Adrenal gland (tissue), 12 donors: ENCODE data around the gene SLC17A7. TPM values are rescaled to one million over a fixed set of nuclear protein-coding genes. Genes with fewer than 3 reads are reported as not detected.

Experiments
- DNase-seq, 7 donors: peaks; one replicate each; pipeline ENCODE4 v3.0.0-alpha.2; 2019 to 2020
- H3K27ac ChIP-seq, 5 donors: fragments of 200-600 bp; sonication (generic) in 4 of 5; 1 replicate in 3 of 5; 2 replicates in 2 of 5; pipeline versions ENCODE4 v1.5.1 to v1.8.0; 2016 to 2020; ENCODE audit warnings: mild to moderate bottlenecking in 1 of 5
- H3K27me3 ChIP-seq: fragments of 200-600 bp; 2 replicates; pipeline ENCODE4 v1.8.0; 2021
- H3K36me3 ChIP-seq, 2 donors: fragments of 200-600 bp; replicated peaks in 1 of 2; 1 replicate in 1 of 2; 2 replicates in 1 of 2; pipeline versions ENCODE4 v1.5.1 to v1.8.0; 2018 to 2022
- H3K4me1 ChIP-seq, 2 donors: fragments of 200-600 bp; replicated peaks in 1 of 2; 1 replicate in 1 of 2; 2 replicates in 1 of 2; pipeline versions ENCODE4 v1.5.1 to v1.8.0; 2018 to 2021
- H3K4me3 ChIP-seq, 4 donors: fragments of 200-600 bp; sonication (generic) in 3 of 4; one replicate each; pipeline ENCODE4 v1.5.1; 2016 to 2018
- H3K9me3 ChIP-seq, 3 donors: fragments of 200-600 bp; sonication (generic) in 1 of 3; replicated peaks in 1 of 3; 1 replicate in 2 of 3; 2 replicates in 1 of 3; pipeline versions ENCODE4 v1.5.1 to v1.8.0; 2016 to 2021
- CTCF ChIP-seq, 6 experiments: fragments of 450-650 bp in 4 of 6; fragments of 200-600 bp in 2 of 6; sonication (generic) in 1 of 6; IDR thresholded peaks; 1 replicate in 5 of 6; 2 replicates in 1 of 6; pipeline versions ENCODE4 v1.5.1 to v1.8.0; 2016 to 2021; ENCODE audit warnings: antibody characterized with exemption in 6 of 6, mild to moderate bottlenecking in 2 of 6, moderate library complexity in 1 of 6
- POLR2A ChIP-seq, 2 donors: fragments of 450-650 bp; IDR thresholded peaks; one replicate each; pipeline ENCODE4 v1.6.1; 2017; ENCODE audit warnings: antibody characterized with exemption in 2 of 2, mild to moderate bottlenecking in 2 of 2, moderate library complexity in 1 of 2
- WGBS, 4 donors: extraction: QIAGEN DNeasy Blood & Tissue Kit in 2 of 4; methylation state at CpG; one replicate each; pipeline versions ENCODE4 v1.1.5 to v1.1.7; 2013 to 2017; 5-methylcytosine and 5-hydroxymethylcytosine counted together
- intact Hi-C, 2 donors: fragments of 100-400 bp; cut with DNase I; formaldehyde crosslinking; loops; one replicate each; pipeline versions ENCODE4 v1.14.1 to v1.15.0; 2022 to 2023
- polyA plus RNA-seq, 3 donors: library from polyadenylated mRNA; stranded (reverse); fragments of 200-250 nt in 2 of 3; fragments of 350-450 nt in 1 of 3; fragmentation: Illumina TruSeq in 1 of 3; extraction: RNeasy Lipid Tissue Mini Kit (QIAGEN cat#74804) in 1 of 3; gene quantifications; one replicate each; pipeline ENCODE4 v1.2.3, GENCODE V29; 2013 to 2014
- total RNA-seq, 9 donors: library from RNA; depleted of rRNA in 4 of 9; stranded (reverse); fragments of >200 nt in 4 of 9; fragments of 120-200 nt in 1 of 9; fragmentation: NEBNext Ultra II Directional in 1 of 9; extraction: Animal tissue kit (Norgen Biotek cat#: 25700) in 1 of 9; gene quantifications; one replicate each; pipeline versions ENCODE4 v1.1.0 to v1.2.4, GENCODE V29; 2013 to 2023
- donor health status: healthy with polysubstance abuse.
- donor health status: Bipolar disorder and iron deficiency.
- donor health status: DM: yes; HTN: yes; CAD: no.
- donor health status: DM: no; HTN: no; CAD: no.
- donor health status: DM: no; HTN: no; CAD: no.
- donor health status: DM: yes; HTN: yes; CAD: no.

Gene SLC17A7
- total and polyA plus RNA-seq, 12 donors: 0.06 to 9.6 (median 1.2) TPM

- TF ChIP-seq POLR2A (IDR thresholded peaks at IDR 0.05) (no peak), CTCF (IDR thresholded peaks at IDR 0.05) (peak in 4 of 6 experiments; percentile 9 to 36 (median 20))
- H3K27ac ChIP-seq: no peak overlapping the region
- H3K9me3 ChIP-seq: no peaks in the 10 kb centered on the region
- intact Hi-C loops: no loop called here
- H3K36me3 ChIP-seq: no peaks in the 10 kb centered on the region
- peak overlapping the region in 1 of 4 donors; percentile 34 for H3K4me3 ChIP-seq
- H3K27me3 ChIP-seq: peaks cover 75% of the 10 kb centered on the region
- H3K4me1 ChIP-seq: peaks cover 0 to 20% of the 10 kb centered on the region in 2 donors
- WGBS, 4 donors: 2 to 5% (median 3%) methylated on average over 18 to 58 of the region's 58 CpGs
- peak in 1 of 7 donors; percentile 40 for DNase-seq
Observed at GRCh38 chr19:49422407-49423070, 18.8 kb downstream of the SLC17A7 start.

DNA sequence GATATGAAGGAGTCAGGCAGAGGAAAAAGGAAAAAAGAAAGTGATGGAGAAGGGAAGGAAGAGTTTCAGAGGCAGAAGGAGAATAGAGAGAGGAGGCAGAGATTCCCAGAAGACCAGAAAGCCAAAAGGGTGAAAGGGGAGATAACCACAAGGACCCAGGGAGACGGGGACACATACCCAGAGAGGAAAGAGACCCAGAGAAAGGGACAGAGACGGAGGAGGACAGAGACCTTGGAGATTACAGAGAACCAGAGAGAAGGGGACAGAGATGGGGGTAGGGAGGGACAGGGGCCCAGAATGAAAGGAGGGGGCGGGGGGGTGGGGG lies 19.5 kb downstream of the SLC17A7 start:
- TF ChIP-seq POLR2A (IDR thresholded peaks at IDR 0.05) (no peak), CTCF (IDR thresholded peaks at IDR 0.05) (no peak)
- Histone ChIP-seq H3K4me1 (peaks cover 0 to 20% of the 10 kb centered on the region in 2 donors), H3K36me3 (no peaks in the 10 kb centered on the region), H3K27me3 (peaks cover 68% of the 10 kb centered on the region), H3K27ac (no peak overlapping the region), H3K4me3 (no peak overlapping the region), H3K9me3 (no peaks in the 10 kb centered on the region)
- WGBS, 4 donors: 19 to 28% (median 21%) methylated on average over 3 of the region's 3 CpGs
- intact Hi-C loops: no loop called here
- DNase-seq: no peak

DNA sequence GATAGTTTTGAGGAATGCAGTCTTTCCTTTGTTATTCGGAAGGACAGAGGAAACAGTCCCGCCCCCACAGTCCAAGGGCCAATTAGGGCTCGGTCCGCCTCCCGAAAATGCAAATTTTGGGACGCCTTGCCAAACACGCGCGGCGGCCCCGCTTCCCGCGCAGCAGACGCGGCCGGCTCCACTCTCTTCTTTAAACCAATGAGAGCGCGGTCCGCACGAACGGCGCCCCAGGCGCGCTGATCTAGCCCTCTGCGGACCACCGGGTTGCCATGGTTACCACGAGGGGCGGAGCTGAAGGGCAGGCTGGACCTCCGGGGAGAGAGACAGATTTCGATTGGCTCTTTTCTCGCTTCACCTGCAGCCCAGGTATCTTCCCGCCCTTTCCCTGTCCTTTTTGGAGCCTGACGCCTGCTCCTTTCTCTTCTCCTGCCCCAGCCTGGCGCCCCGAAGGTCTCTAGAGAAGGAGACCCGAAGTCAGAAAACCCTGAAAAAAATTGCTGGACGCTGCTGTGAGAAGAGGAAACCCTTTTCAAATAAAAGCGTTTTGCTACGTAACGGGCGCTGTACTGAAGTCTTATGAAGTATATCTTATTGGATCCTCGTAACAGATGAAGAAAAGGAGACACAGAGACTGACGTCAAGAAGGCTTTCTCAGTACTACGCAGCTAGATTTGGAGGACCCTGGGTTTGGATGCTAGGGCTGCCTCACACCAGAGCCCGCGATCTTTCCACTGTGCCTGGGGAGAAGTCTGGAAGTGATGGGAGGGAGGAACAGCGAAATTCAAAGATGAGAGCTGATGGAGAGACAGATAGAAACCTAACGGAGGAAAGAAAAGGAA lies 20.1 kb downstream of the SLC17A7 start:
- TF ChIP-seq POLR2A (IDR thresholded peaks at IDR 0.05) (no peak), CTCF (IDR thresholded peaks at IDR 0.05) (no peak)
- Histone ChIP-seq H3K4me3 (no peak overlapping the region), H3K4me1 (peaks cover 0 to 20% of the 10 kb centered on the region in 2 donors), H3K9me3 (no peaks in the 10 kb centered on the region), H3K36me3 (no peaks in the 10 kb centered on the region), H3K27me3 (peaks cover 63% of the 10 kb centered on the region), H3K27ac (no peak overlapping the region)
- peak; percentile 52 to 76 (median 66) for DNase-seq
- WGBS, 4 donors: 8 to 15% (median 12%) methylated on average over 32 to 48 of the region's 48 CpGs
- intact Hi-C loops: no loop called here

DNA sequence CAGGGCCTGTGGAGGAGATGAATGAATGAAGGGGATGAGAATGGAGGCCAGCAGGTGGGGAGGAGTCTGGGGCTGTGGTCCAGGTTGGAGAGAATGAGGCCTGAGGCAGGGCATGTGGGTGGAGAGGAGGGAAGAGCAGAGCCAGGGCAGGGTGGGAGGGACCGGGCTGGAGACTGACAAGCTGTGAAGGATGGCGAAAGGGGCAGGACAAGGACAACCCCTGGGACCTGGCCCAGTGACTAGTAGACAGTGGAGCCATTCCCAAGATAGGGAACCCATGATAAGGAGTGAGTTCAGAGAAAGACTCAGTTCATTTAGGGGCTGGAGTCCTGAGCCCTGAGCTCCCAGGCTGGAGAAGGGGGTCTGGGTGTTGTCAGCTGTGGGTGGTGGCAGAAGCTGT lies 21.1 kb downstream of the SLC17A7 start:
- DNase-seq: no peak
- H3K4me1 ChIP-seq: peaks cover 0 to 20% of the 10 kb centered on the region in 2 donors
- no peak for TF ChIP-seq CTCF (IDR thresholded peaks at IDR 0.05)
- TF ChIP-seq POLR2A (IDR thresholded peaks at IDR 0.05): no peak
- H3K27me3 ChIP-seq: peaks cover 52% of the 10 kb centered on the region
- WGBS, 4 donors: 43 to 65% (median 56%) methylated on average over 2 of the region's 2 CpGs
- no peak overlapping the region for H3K4me3 ChIP-seq
- no peaks in the 10 kb centered on the region for H3K9me3 ChIP-seq
- no peaks in the 10 kb centered on the region for H3K36me3 ChIP-seq
- H3K27ac ChIP-seq: no peak overlapping the region
- intact Hi-C loops: no loop called here
